AG08395 (cell line): ENCODE data around the gene HSD11B2.
A peak's percentile ranks its signal among the peaks of the same experiment; 100 is the strongest.

ENCODE experiments used
- DNase-seq: peaks from one replicate; pipeline ENCODE4 v3.0.0; 2012; ENCODE audit warnings: mixed read lengths, low spot score

HSD11B2 gene

GRCh38 chr16:67477960-67478554 lies 47.1 kb downstream of the HSD11B2 start:
- DNase-seq: no peak

GRCh38 chr16:67480833-67481560 lies 50.1 kb downstream of the HSD11B2 start, which contains the start of gene ATP6V0D1:
Gene ATP6V0D1, minus strand, starts transcription at chr16:67481157. Its CDS starts 71 bp downstream, at chr16:67481086.
- DNase-seq: peak; percentile 99

GRCh38 chr16:67481561-67482232 lies 50.8 kb downstream of the HSD11B2 start:
- no peak for DNase-seq

GRCh38 chr16:67482233-67482924 lies 51.5 kb downstream of the HSD11B2 start:
- no peak for DNase-seq

- no peak for DNase-seq
These were observed 52.2 kb downstream of the HSD11B2 start, which contains the start of gene AGRP for GRCh38 chr16:67483150-67483549. Gene AGRP, minus strand, starts transcription at chr16:67483547. Its CDS starts 149 bp downstream, at chr16:67483398.

GRCh38 chr16:67483731-67484525 lies 53.0 kb downstream of the HSD11B2 start:
- no peak for DNase-seq

- no peak for DNase-seq
These were observed 55.9 kb downstream of the HSD11B2 start for GRCh38 chr16:67486805-67487204.
